Measurements from ENCODE around the gene GATD1.

- TF ChIP-seq CTCF (conservative IDR thresholded peaks at IDR 0.05; ENCODE audit: low read depth in 2 of 2) (no peak), EZH2 (IDR thresholded peaks at IDR 0.05; ENCODE audit: low read depth, unreplicated experiment) (no peak), CREB1 (CRISPR knock-in tag; IDR thresholded peaks at IDR 0.05; ENCODE audit: low read depth) (no peak), POLR2AphosphoS5 (IDR thresholded peaks at IDR 0.05; ENCODE audit: low read depth) (no peak), JUNB (IDR thresholded peaks at IDR 0.05; ENCODE audit: unreplicated experiment) (no peak)
These were observed 16.9 kb upstream of the GATD1 start for GRCh38 chr11:794013-794765.

Measured in GM23338 (cell line).